Caco-2 (cell line): ENCODE measurements around the gene GCH1. TPM values are rescaled to one million over a fixed set of nuclear protein-coding genes. Genes with fewer than 3 reads are reported as not detected.

Experiments
- BruUV-seq: library from RNA; stranded (reverse); fragments of 400-500 nt; replicated peaks from 2 replicates; lab custom pipeline; 2021; lab: Mats Ljungman, UMichigan
- CTCF ChIA-PET: fragments of 300-600 bp; sonication (Branson Sonifier 250); formaldehyde crosslinking; loops from one replicate; lab custom pipeline; 2022; ENCODE audit warnings: antibody characterized with exemption; lab: Charles Lee
- POLR2A ChIA-PET: fragments of 300-600 bp; sonication (Branson Sonifier 250); formaldehyde crosslinking; loops from one replicate; lab custom pipeline; 2022; ENCODE audit warnings: antibody characterized with exemption; lab: Charles Lee
- DNase-seq, 2 experiments: peaks; one replicate each; pipeline versions ENCODE4 v3.0.0 to v3.0.0-alpha.2; 2020 to 2022
- H3K27me3 ChIP-seq: replicated peaks from 2 replicates; pipeline ENCODE4 v1.6.0; 2011; ENCODE audit warnings: low read length; ENCODE audit not compliant: control insufficient read depth, insufficient read depth
- H3K36me3 ChIP-seq: 2 replicates; pipeline ENCODE4 v1.5.1; 2011; ENCODE audit warnings: low read length; ENCODE audit not compliant: control insufficient read depth, insufficient read depth
- H3K4me1 ChIP-seq: fragments of 250-450 bp; sonication (Bioruptor Pico); 2 replicates; pipeline ENCODE4 v1.5.1; 2020; ENCODE audit warnings: mild to moderate bottlenecking
- H3K4me3 ChIP-seq: 2 replicates; pipeline ENCODE4 v1.5.1; 2011; ENCODE audit warnings: low read depth, mild to moderate bottlenecking, control low read depth, low read length
- H3K9me3 ChIP-seq: fragments of 250-450 bp; sonication (Bioruptor Pico); 2 replicates; pipeline ENCODE4 v1.5.1; 2020; ENCODE audit warnings: mild to moderate bottlenecking, moderate library complexity
- H3K27ac Mint-ChIP-seq: one replicate; pipeline ENCODE4 v1.8.0; 2022; ENCODE audit warnings: mixed read lengths; ENCODE audit not compliant: unreplicated experiment
- H3K27me3 Mint-ChIP-seq: one replicate; pipeline ENCODE4 v1.8.0; 2022; ENCODE audit warnings: mixed read lengths; ENCODE audit not compliant: insufficient read depth, unreplicated experiment
- H3K36me3 Mint-ChIP-seq: one replicate; pipeline ENCODE4 v1.8.0; 2022; ENCODE audit warnings: mild to moderate bottlenecking, mixed read lengths; ENCODE audit not compliant: insufficient read depth, unreplicated experiment
- H3K4me1 Mint-ChIP-seq: one replicate; pipeline ENCODE4 v1.8.0; 2022; ENCODE audit warnings: low read depth, mixed read lengths; ENCODE audit not compliant: unreplicated experiment
- H3K4me3 Mint-ChIP-seq: one replicate; pipeline ENCODE4 v1.8.0; 2022; ENCODE audit warnings: mild to moderate bottlenecking, moderate library complexity, mixed read lengths; ENCODE audit not compliant: unreplicated experiment
- H3K9me3 Mint-ChIP-seq: one replicate; pipeline ENCODE4 v1.8.0; 2022; ENCODE audit warnings: mixed read lengths; ENCODE audit not compliant: unreplicated experiment
- CTCF ChIP-seq, 2 experiments: fragments of 200-600 bp in 1 of 2; IDR thresholded peaks; 1 replicate in 1 of 2; 2 replicates in 1 of 2; pipeline versions ENCODE4 v1.5.1 to v1.8.0; 2011 to 2022; ENCODE audit warnings: antibody characterized with exemption in 1 of 2, control low read depth in 1 of 2, inconsistent platforms in 1 of 2, low read depth in 1 of 2, low read length in 1 of 2, mild to moderate bottlenecking in 1 of 2, moderate library complexity in 1 of 2; ENCODE audit not compliant: insufficient read depth in 1 of 2, severe bottlenecking in 1 of 2, unreplicated experiment in 1 of 2
- intact Hi-C: fragments of 100-400 bp; cut with micrococcal nuclease; formaldehyde crosslinking; loops from one replicate; pipeline ENCODE4 v1.10.0; 2022; ENCODE audit not compliant: unreplicated experiment
- total RNA-seq: library from RNA; stranded (reverse); gene quantifications from 2 replicates; pipeline ENCODE4 v1.2.3, GENCODE V29; 2022

The GCH1 gene
- total RNA-seq, 1 experiment from 2014 or later = 17.9 TPM

- ChIA-PET POLR2A (no interaction called here), CTCF (no interaction called here)
- no peaks in the 10 kb centered on the region for H3K9me3 Mint-ChIP-seq
- no peaks in the 10 kb centered on the region for H3K36me3 Mint-ChIP-seq
- TF ChIP-seq CTCF (IDR thresholded peaks at IDR 0.05; ENCODE audit: insufficient read depth in 1 of 2, low read depth in 1 of 2, low read length in 1 of 2, severe bottlenecking in 1 of 2, unreplicated experiment in 1 of 2) = no peak
- no peak overlapping the region for H3K4me3 ChIP-seq
- no peak for DNase-seq
- H3K27ac Mint-ChIP-seq = no peak overlapping the region
- H3K27me3 ChIP-seq = no peaks in the 10 kb centered on the region
- H3K4me3 Mint-ChIP-seq = no peak overlapping the region
- H3K36me3 ChIP-seq = no peaks in the 10 kb centered on the region
- BruUV-seq = no TSS peak
- H3K9me3 ChIP-seq = no peaks in the 10 kb centered on the region
- intact Hi-C loops = no loop called here
- H3K4me1 Mint-ChIP-seq = no peaks in the 10 kb centered on the region
- H3K27me3 Mint-ChIP-seq = no peaks in the 10 kb centered on the region
- no peaks in the 10 kb centered on the region for H3K4me1 ChIP-seq
Observed at GRCh38 chr14:54935958-54936357, 33.3 kb upstream of the GCH1 start.

DNA sequence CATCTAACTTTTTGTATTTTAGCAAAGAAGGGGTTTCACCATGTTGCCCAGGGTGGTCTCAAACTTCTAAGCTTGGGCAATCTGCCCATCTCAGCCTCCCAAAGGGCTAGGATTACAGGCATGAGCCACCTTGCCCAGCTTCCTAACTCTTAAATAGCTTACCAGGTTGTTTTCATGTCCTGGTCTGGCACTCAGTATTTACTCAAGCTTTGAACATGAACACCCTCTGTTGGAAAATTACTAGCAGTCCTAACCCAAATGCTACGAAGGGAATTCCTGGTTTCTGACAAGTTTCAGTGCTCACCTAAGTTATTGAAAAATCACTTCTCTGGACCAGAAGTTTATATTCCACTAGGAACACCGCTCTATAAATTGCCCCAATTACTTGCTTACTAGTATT lies 32.5 kb upstream of the GCH1 start:
- Mint-ChIP-seq H3K9me3 (no peaks in the 10 kb centered on the region), H3K4me3 (no peak overlapping the region), H3K36me3 (no peaks in the 10 kb centered on the region), H3K27ac (no peak overlapping the region), H3K4me1 (no peaks in the 10 kb centered on the region), H3K27me3 (no peaks in the 10 kb centered on the region)
- no peak for DNase-seq
- POLR2A ChIA-PET = no interaction called here
- Histone ChIP-seq H3K27me3 (no peaks in the 10 kb centered on the region), H3K36me3 (no peaks in the 10 kb centered on the region), H3K4me3 (no peak overlapping the region), H3K9me3 (no peaks in the 10 kb centered on the region), H3K4me1 (no peaks in the 10 kb centered on the region)
- no TSS peak for BruUV-seq
- no peak for TF ChIP-seq CTCF (IDR thresholded peaks at IDR 0.05; ENCODE audit: insufficient read depth in 1 of 2, low read depth in 1 of 2, low read length in 1 of 2, severe bottlenecking in 1 of 2, unreplicated experiment in 1 of 2)
- intact Hi-C loops = no loop called here
- CTCF ChIA-PET = no interaction called here

DNA sequence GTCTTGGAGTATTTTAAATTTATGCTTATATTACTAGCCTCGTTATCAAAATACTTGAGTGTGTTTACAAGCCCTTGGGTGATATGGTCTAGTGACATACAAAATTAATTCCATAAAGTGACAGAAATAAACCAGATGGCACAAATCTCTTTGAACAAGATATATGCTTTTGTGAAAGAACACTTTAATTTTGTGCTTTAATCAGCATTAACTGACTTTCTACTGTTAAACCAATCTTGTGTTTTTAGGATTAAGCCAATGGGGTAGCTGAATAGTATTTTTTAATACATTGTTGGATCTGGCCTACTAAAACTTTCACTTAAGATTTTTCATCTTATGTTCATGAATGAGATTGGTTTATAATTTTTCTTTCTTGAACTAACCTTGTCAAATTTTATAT lies 30.4 kb upstream of the GCH1 start:
- Mint-ChIP-seq H3K4me3 (no peak overlapping the region), H3K9me3 (no peaks in the 10 kb centered on the region), H3K4me1 (no peaks in the 10 kb centered on the region), H3K27me3 (no peaks in the 10 kb centered on the region), H3K27ac (no peak overlapping the region), H3K36me3 (no peaks in the 10 kb centered on the region)
- intact Hi-C loops = no loop called here
- POLR2A ChIA-PET = no interaction called here
- Histone ChIP-seq H3K9me3 (no peaks in the 10 kb centered on the region), H3K36me3 (no peaks in the 10 kb centered on the region), H3K4me1 (no peaks in the 10 kb centered on the region), H3K27me3 (no peaks in the 10 kb centered on the region), H3K4me3 (no peak overlapping the region)
- no TSS peak for BruUV-seq
- no peak for DNase-seq
- CTCF ChIA-PET = no interaction called here
- no peak for TF ChIP-seq CTCF (IDR thresholded peaks at IDR 0.05; ENCODE audit: insufficient read depth in 1 of 2, low read depth in 1 of 2, low read length in 1 of 2, severe bottlenecking in 1 of 2, unreplicated experiment in 1 of 2)
